Prostate gland (tissue), 2 donors: ENCODE data around the gene CARMIL1. TPM values are rescaled to one million over a fixed set of nuclear protein-coding genes. Genes with fewer than 3 reads are reported as not detected.
"Not testable (repeated sequence)": the region's sequence is repeated elsewhere in the genome, so short reads cannot be mapped to it uniquely, and the experiment has no call there.

Experiments
- DNase-seq: peaks from one replicate; pipeline ENCODE4 v3.0.0-alpha.2; 2019; ENCODE audit warnings: low spot score
- H3K27ac ChIP-seq, 2 donors: fragments of 200-600 bp; sonication (generic); 2 replicates each; pipeline ENCODE4 v1.5.1; 2017 to 2019
- H3K27me3 ChIP-seq: fragments of 200-600 bp; sonication (generic); replicated peaks from 2 replicates; pipeline ENCODE4 v1.5.1; 2019; ENCODE audit not compliant: insufficient read depth
- H3K36me3 ChIP-seq, 2 donors: fragments of 200-600 bp; sonication (generic); 1 replicate in 1 of 2; 2 replicates in 1 of 2; pipeline versions ENCODE4 v1.5.1 to v1.8.1; 2017 to 2019
- H3K4me1 ChIP-seq: fragments of 200-600 bp; sonication (generic); replicated peaks from 2 replicates; pipeline ENCODE4 v1.5.1; 2019
- H3K4me3 ChIP-seq, 2 donors: fragments of 200-600 bp; sonication (generic); 2 replicates each; pipeline ENCODE4 v1.5.1; 2017 to 2019
- H3K9me3 ChIP-seq: fragments of 200-600 bp; sonication (generic); 2 replicates; pipeline ENCODE4 v1.5.1; 2017
- POLR2A ChIP-seq: fragments of 450-650 bp; IDR thresholded peaks from one replicate; pipeline ENCODE4 v1.6.1; 2016; ENCODE audit warnings: antibody characterized with exemption, mild to moderate bottlenecking
- POLR2AphosphoS5 ChIP-seq: sonication (generic); formaldehyde crosslinking; IDR thresholded peaks from one replicate; pipeline ENCODE4 v1.6.1; 2017; ENCODE audit warnings: antibody characterized with exemption
- WGBS: methylation state at CpG from one replicate; pipeline ENCODE4 v1.1.5; 2018; 5-methylcytosine and 5-hydroxymethylcytosine counted together
- intact Hi-C: fragments of 100-400 bp; cut with DNase I; formaldehyde crosslinking; loops from one replicate; pipeline ENCODE4 v1.14.2; 2022
- total RNA-seq, 2 donors: library from RNA; depleted of rRNA; stranded (reverse); fragments of >200 nt; gene quantifications; one replicate each; pipeline ENCODE4 v1.1.0, GENCODE V29; 2016
- TF ChIP-seq, protein P1 (sequence below), 4 experiments: fragments of 200-600 bp in 2 of 4; fragments of 450-650 bp in 2 of 4; sonication (generic) in 2 of 4; IDR thresholded peaks; 1 replicate in 3 of 4; 2 replicates in 1 of 4; pipeline ENCODE4 v1.5.1; 2016 to 2019; ENCODE audit warnings: antibody characterized with exemption in 4 of 4, mild to moderate bottlenecking in 2 of 4, moderate library complexity in 2 of 4

Gene CARMIL1
- total RNA-seq, 2 donors from 2014 or later, result 12.9 to 71.7 TPM

DNA sequence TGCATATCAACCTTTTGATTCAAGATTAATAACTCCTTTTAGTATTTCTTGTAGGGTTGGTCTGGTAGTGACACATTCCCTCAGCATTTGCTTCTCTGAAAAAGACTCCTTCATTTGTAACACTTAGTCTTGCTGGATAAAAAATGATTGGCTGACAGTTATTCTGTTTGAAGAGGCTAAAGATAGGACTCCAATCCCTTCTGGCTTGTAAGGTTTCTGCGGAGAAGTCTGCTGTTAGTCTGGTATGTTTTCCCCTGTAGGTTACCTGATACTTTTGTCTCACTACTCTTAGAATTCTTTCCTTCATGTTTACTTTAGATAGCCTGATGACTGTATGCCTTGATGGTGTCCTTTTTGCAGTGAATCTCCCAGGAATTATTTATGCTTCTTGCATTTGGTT lies 96.0 kb downstream of the CARMIL1 start:
- no peak for DNase-seq
- no peaks in the 10 kb centered on the region for H3K9me3 ChIP-seq
- H3K27ac ChIP-seq, result no peak overlapping the region
- no peaks in the 10 kb centered on the region for H3K27me3 ChIP-seq
- 95% methylated on average over 1 of the region's 1 CpG for WGBS
- TF ChIP-seq POLR2AphosphoS5 (no peak), POLR2A (no peak)
- TF ChIP-seq, protein P1, sequence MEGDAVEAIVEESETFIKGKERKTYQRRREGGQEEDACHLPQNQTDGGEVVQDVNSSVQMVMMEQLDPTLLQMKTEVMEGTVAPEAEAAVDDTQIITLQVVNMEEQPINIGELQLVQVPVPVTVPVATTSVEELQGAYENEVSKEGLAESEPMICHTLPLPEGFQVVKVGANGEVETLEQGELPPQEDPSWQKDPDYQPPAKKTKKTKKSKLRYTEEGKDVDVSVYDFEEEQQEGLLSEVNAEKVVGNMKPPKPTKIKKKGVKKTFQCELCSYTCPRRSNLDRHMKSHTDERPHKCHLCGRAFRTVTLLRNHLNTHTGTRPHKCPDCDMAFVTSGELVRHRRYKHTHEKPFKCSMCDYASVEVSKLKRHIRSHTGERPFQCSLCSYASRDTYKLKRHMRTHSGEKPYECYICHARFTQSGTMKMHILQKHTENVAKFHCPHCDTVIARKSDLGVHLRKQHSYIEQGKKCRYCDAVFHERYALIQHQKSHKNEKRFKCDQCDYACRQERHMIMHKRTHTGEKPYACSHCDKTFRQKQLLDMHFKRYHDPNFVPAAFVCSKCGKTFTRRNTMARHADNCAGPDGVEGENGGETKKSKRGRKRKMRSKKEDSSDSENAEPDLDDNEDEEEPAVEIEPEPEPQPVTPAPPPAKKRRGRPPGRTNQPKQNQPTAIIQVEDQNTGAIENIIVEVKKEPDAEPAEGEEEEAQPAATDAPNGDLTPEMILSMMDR (IDR thresholded peaks at IDR 0.05), result no peak
- H3K4me3 ChIP-seq, result no peak overlapping the region
- peaks cover under 1% of the 10 kb centered on the region for H3K4me1 ChIP-seq
- H3K36me3 ChIP-seq, result no peaks in the 10 kb centered on the region
- intact Hi-C loops, result no loop called here

DNA sequence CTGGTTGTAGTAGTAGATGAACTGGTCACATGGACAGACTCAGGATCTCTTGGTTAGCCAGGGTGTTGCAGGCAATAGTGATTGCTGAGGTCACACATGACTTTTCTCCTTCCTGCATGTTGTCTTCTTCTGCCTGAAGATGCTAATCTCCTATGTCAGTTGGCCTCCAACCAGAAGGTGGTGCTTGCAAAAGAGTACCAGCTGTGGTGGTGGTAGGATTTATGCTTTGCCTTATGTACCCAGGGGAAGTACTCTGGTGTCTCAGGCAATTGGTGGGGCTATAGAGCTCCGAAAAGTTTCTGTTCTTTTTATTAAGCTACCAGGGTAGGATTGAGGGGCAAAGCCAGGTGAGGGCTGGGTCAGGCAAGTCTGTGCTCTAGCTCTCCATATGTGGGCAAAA lies 98.5 kb downstream of the CARMIL1 start:
- 95% methylated on average over 1 of the region's 1 CpG for WGBS
- Histone ChIP-seq H3K27ac (no peak overlapping the region), H3K4me1 (no peaks in the 10 kb centered on the region), H3K4me3 (no peak overlapping the region), H3K36me3 (no peaks in the 10 kb centered on the region), H3K27me3 (no peaks in the 10 kb centered on the region), H3K9me3 (no peaks in the 10 kb centered on the region)
- DNase-seq, result no peak
- no peak for TF ChIP-seq POLR2AphosphoS5
- TF ChIP-seq POLR2A, result no peak
- TF ChIP-seq, protein P1 (IDR thresholded peaks at IDR 0.05), result no peak
- intact Hi-C loops, result no loop called here

DNA sequence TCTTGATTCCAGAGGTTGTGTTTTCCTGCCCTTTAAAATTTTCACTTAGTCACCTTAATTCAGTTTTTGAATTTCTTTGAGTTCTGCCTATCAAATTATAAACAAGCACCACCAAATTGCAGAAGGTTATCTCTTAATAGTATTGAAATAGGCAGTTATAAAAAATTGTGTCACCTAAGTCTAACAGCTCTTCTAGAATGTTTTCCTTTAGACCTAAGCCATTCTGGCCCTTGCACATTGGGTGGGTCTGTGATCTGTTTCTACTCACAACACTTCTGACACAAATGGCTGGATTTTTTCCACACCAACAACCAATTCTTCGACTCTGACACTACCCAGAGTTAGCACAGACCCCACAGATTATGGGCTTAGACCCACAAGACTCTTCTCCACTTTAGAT lies 101.9 kb downstream of the CARMIL1 start:
- intact Hi-C loops, result no loop called here
- DNase-seq, result no peak
- Histone ChIP-seq H3K27me3 (no peaks in the 10 kb centered on the region), H3K4me1 (no peaks in the 10 kb centered on the region), H3K27ac (no peak overlapping the region), H3K4me3 (no peak overlapping the region), H3K36me3 (no peaks in the 10 kb centered on the region), H3K9me3 (no peaks in the 10 kb centered on the region)
- TF ChIP-seq, protein P1 (IDR thresholded peaks at IDR 0.05), result no peak
- TF ChIP-seq POLR2A, result no peak
- TF ChIP-seq POLR2AphosphoS5, result no peak
- 100% methylated on average over 1 of the region's 1 CpG for WGBS

DNA sequence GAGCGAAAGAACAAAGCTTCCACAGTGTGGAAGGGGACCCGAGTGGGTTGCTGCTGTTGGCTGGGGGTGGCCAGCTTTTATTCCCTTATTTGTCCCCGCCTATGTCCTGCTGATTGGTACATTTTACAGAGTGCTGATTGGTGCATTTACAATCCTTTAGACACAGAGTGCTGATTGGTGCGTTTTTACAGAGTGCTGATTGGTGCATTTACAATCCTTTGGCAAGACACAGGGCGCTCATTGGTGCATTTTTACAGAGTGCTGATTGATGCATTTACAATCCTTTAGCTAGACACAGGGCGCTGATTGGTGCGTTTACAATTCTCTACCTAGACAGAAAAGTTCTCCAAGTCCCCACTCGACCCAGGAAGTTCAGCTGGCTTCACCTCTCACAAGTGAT lies 103.3 kb downstream of the CARMIL1 start:
- H3K27me3 ChIP-seq, H3K27ac ChIP-seq, intact Hi-C loops, H3K4me3 ChIP-seq, DNase-seq, H3K9me3 ChIP-seq, H3K36me3 ChIP-seq, H3K4me1 ChIP-seq: not testable (repeated sequence)
- 94% methylated on average over 8 of the region's 8 CpGs for WGBS

DNA sequence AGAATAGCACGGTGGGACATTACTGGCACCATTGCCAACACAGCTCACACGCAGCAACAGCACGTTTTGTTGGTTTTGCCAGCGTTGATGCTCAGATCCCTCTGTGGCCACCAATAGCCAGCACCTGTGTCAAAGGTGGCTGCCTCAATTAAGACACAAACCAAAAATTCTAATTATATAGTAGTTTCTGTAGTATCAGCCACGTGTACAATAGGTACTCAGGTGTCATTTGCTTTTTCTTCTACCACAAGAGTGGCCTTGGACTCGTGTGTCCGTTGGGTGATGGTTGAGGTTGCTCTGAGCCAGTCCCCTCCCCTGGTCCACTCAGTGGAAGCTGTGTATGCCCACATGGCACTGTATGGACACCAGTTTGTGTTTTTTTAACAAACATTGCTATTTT lies 105.1 kb downstream of the CARMIL1 start:
- 86% methylated on average over 7 of the region's 7 CpGs for WGBS

More for the DNA sequence above, 105.1 kb downstream of the CARMIL1 start:
- Histone ChIP-seq H3K36me3 (no peaks in the 10 kb centered on the region), H3K27ac (no peak overlapping the region), H3K27me3 (no peaks in the 10 kb centered on the region), H3K4me3 (no peak overlapping the region), H3K4me1 (no peaks in the 10 kb centered on the region), H3K9me3 (no peaks in the 10 kb centered on the region)
- intact Hi-C loops, result no loop called here
- DNase-seq, result no peak
- TF ChIP-seq, protein P1 (IDR thresholded peaks at IDR 0.05), result no peak
- no peak for TF ChIP-seq POLR2AphosphoS5
- TF ChIP-seq POLR2A, result no peak
